NCI-H524 treated with DMSO at 0.1 percent for 48 hours (cell line): ENCODE results near the gene TECTA.
"Not testable (repeated sequence)": the region's sequence is repeated elsewhere in the genome, so short reads cannot be mapped to it uniquely, and the experiment has no call there.

Experiments
- DNase-seq: peaks from one replicate; lab custom pipeline; 2025; lab: John Stamatoyannopoulos, UW

TECTA gene

GRCh38 chr11:121090145-121090721 is 10.8 kb upstream of the TECTA start:
- DNase-seq: no peak

GRCh38 chr11:121091492-121092152 is 9.4 kb upstream of the TECTA start:
- DNase-seq: no peak

- no peak for DNase-seq
Observed at GRCh38 chr11:121095561-121095960, 5.5 kb upstream of the TECTA start.

- DNase-seq: no peak
Observed at GRCh38 chr11:121099364-121099763, 1.7 kb upstream of the TECTA start.

- no peak for DNase-seq
Observed at GRCh38 chr11:121099885-121100284, 1.2 kb upstream of the TECTA start.

GRCh38 chr11:121104312-121104762 is 3.3 kb downstream of the TECTA start:
- no peak for DNase-seq

GRCh38 chr11:121105063-121105480 is 4.0 kb downstream of the TECTA start:
- DNase-seq: no peak

GRCh38 chr11:121105481-121106195 is 4.6 kb downstream of the TECTA start:
- peak; percentile 80 for DNase-seq

- DNase-seq: no peak
Observed at GRCh38 chr11:121106812-121107211, 5.8 kb downstream of the TECTA start.

GRCh38 chr11:121108413-121108812 is 7.4 kb downstream of the TECTA start:
- no peak for DNase-seq

- DNase-seq: no peak
Observed at GRCh38 chr11:121109471-121109870, 8.4 kb downstream of the TECTA start.

GRCh38 chr11:121109916-121110586 is 9.0 kb downstream of the TECTA start:
- DNase-seq: peak; percentile 92

- DNase-seq: peak; percentile 0
Observed at GRCh38 chr11:121110871-121111724, 10.1 kb downstream of the TECTA start.

- DNase-seq: peak; percentile 25
Observed at GRCh38 chr11:121112498-121113455, 11.7 kb downstream of the TECTA start.

GRCh38 chr11:121113611-121114010 is 12.6 kb downstream of the TECTA start:
- no peak for DNase-seq

- DNase-seq: not testable (repeated sequence)
Observed at GRCh38 chr11:121115024-121115423, 14.0 kb downstream of the TECTA start.

- DNase-seq: no peak
Observed at GRCh38 chr11:121117788-121118187, 16.7 kb downstream of the TECTA start.

- no peak for DNase-seq
Observed at GRCh38 chr11:121119440-121119839, 18.4 kb downstream of the TECTA start.

GRCh38 chr11:121122328-121122727 is 21.3 kb downstream of the TECTA start:
- DNase-seq: no peak

- no peak for DNase-seq
Observed at GRCh38 chr11:121123496-121124069, 22.5 kb downstream of the TECTA start.
